GM23248 (cell line): ENCODE measurements around the gene PCID2.

ENCODE experiments used
- EZH2 ChIP-seq: fragments of 200-600 bp; sonication (generic); IDR thresholded peaks from 2 replicates; pipeline ENCODE4 v1.6.1; 2018; ENCODE audit warnings: antibody characterized with exemption, mild to moderate bottlenecking; ENCODE audit not compliant: insufficient read depth, poor library complexity, severe bottlenecking
- EZH2phosphoT487 ChIP-seq: fragments of 200-600 bp; sonication (generic); IDR thresholded peaks from 2 replicates; pipeline ENCODE4 v1.6.1; 2018; ENCODE audit warnings: antibody characterized with exemption, moderate library complexity, mild to moderate bottlenecking, low read depth; ENCODE audit not compliant: insufficient read depth

DNA sequence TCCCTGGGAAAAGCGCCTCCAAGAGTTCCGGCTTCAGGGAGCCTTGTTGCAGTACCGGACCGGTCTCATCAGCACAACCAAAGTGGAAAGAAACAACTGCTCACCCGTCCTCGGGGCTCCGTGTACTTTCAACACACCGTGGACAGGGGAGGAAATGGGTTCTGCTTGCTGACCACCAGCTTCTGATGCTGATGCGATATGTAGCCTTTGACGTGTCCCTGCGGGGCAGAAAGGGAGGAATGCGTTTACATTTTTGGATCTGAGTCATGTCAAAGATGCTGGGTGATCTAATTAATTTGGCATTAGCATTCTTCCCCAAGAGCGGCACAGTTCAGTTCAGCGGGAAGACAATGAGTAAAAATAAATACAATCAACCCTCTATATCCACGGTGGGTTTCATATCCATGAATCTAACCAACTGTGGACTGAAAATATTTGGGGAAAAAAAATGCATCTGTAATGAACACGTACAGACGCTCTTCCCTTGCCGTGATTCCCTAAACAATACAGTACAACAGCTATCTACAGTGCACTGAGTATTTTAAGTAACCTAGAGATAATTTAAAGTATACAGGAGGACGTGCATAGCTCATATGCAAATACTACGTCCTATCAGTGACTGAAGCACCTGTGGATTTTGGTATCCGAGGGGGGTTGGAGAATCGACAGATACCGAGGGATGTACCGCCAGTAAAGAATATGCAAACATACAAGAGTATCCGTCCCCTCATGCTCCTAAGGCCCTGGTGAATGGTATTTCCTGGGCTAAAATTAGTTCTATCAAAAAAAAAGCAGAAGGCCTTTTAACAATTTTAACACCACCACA is 30.2 kb downstream of the PCID2 start:
- TF ChIP-seq EZH2 (no peak), EZH2phosphoT487 (no peak)
